Diencephalon (tissue), 1 donor: Measurements from ENCODE around the gene ESYT3. TPM values are rescaled to one million over a fixed set of nuclear protein-coding genes. Genes with fewer than 3 reads are reported as not detected.

Experiments
- total RNA-seq: library from RNA; depleted of rRNA; stranded (reverse); fragments of >200 nt; gene quantifications from one replicate; pipeline ENCODE4 v1.2.3, GENCODE V29; 2014

The ESYT3 gene
- 4.4 TPM for total RNA-seq

GRCh38 chr3:138434276-138434874 lies at the start of gene ESYT3:
Gene ESYT3, plus strand, starts transcription at chr3:138434616. Its CDS starts 183 bp downstream, at chr3:138434799.

Other genes with a start within 250 kb of the ESYT3 start
- 109 TPM for gene ARMC8, start 247.3 kb upstream of the ESYT3 start, total RNA-seq
- gene NME9, start 104.8 kb upstream of the ESYT3 start, total RNA-seq, result 6.9 TPM
- 80.5 TPM for gene MRAS, start 86.0 kb upstream of the ESYT3 start, total RNA-seq
- gene CEP70, start 159.6 kb downstream of the ESYT3 start, total RNA-seq, result 75.7 TPM
- 27.7 TPM for gene FAIM, start 174.2 kb downstream of the ESYT3 start, total RNA-seq